H9 (cell line): Measurements from ENCODE around the gene ATP13A4. TPM values are rescaled to one million over a fixed set of nuclear protein-coding genes. Genes with fewer than 3 reads are reported as not detected.

ENCODE experiments used
- DNase-seq: peaks from one replicate; pipeline ENCODE4 v3.0.0-alpha.2; 2017
- H2AFZ ChIP-seq: one replicate; pipeline ENCODE4 v1.6.1; 2013; ENCODE audit warnings: mild to moderate bottlenecking, low read length, control low read depth, moderate library complexity
- H2AK5ac ChIP-seq: 2 replicates; pipeline ENCODE4 v1.6.1; 2013; ENCODE audit warnings: low read length, control low read depth, mixed read lengths; ENCODE audit not compliant: insufficient read length
- H2BK120ac ChIP-seq: one replicate; pipeline ENCODE4 v1.6.1; 2013; ENCODE audit warnings: low read depth, mild to moderate bottlenecking, low read length, control low read depth, inconsistent platforms; ENCODE audit not compliant: poor library complexity, severe bottlenecking
- H2BK12ac ChIP-seq: 2 replicates; pipeline ENCODE4 v1.6.1; 2013; ENCODE audit warnings: low read length, control low read depth, mixed read lengths, low read depth; ENCODE audit not compliant: insufficient read length
- H2BK15ac ChIP-seq: 2 replicates; pipeline ENCODE4 v1.6.1; 2013; ENCODE audit warnings: low read depth, low read length, control low read depth
- H2BK20ac ChIP-seq: one replicate; pipeline ENCODE4 v1.6.1; 2013; ENCODE audit warnings: low read depth, mild to moderate bottlenecking, low read length, control low read depth, inconsistent platforms; ENCODE audit not compliant: poor library complexity, severe bottlenecking
- H2BK5ac ChIP-seq: 2 replicates; pipeline ENCODE4 v1.6.1; 2013; ENCODE audit warnings: low read length, control low read depth, mixed read lengths; ENCODE audit not compliant: insufficient read length
- H3K14ac ChIP-seq: 2 replicates; pipeline ENCODE4 v1.6.1; 2013; ENCODE audit warnings: low read length, control low read depth; ENCODE audit not compliant: insufficient read depth
- H3K18ac ChIP-seq: 2 replicates; pipeline ENCODE4 v1.6.1; 2013; ENCODE audit warnings: low read depth, mild to moderate bottlenecking, mixed read lengths, low read length, control low read depth; ENCODE audit not compliant: insufficient read length
- H3K23ac ChIP-seq: 2 replicates; pipeline ENCODE4 v1.6.1; 2013; ENCODE audit warnings: low read length, control low read depth, mixed read lengths, low read depth; ENCODE audit not compliant: insufficient read length
- H3K23me2 ChIP-seq: 2 replicates; pipeline ENCODE4 v1.6.1; 2013; ENCODE audit warnings: low read depth, mild to moderate bottlenecking, mixed read lengths, low read length, control low read depth; ENCODE audit not compliant: insufficient read length, poor library complexity, severe bottlenecking
- H3K27ac ChIP-seq: 2 replicates; pipeline ENCODE4 v1.5.1; 2013; ENCODE audit warnings: low read length, control low read depth, mixed read lengths, low read depth; ENCODE audit not compliant: insufficient read length
- H3K27me3 ChIP-seq: 2 replicates; pipeline ENCODE4 v1.6.1; 2013; ENCODE audit warnings: low read length, control low read depth, inconsistent platforms; ENCODE audit not compliant: insufficient read depth
- H3K4ac ChIP-seq: 2 replicates; pipeline ENCODE4 v1.6.1; 2013; ENCODE audit warnings: low read depth, mild to moderate bottlenecking, control low read depth, inconsistent platforms, low read length, moderate library complexity
- H3K4me1 ChIP-seq: 2 replicates; pipeline ENCODE4 v1.6.1; 2013; ENCODE audit warnings: low read length, control low read depth, inconsistent platforms; ENCODE audit not compliant: insufficient read depth
- H3K4me2 ChIP-seq: 2 replicates; pipeline ENCODE4 v1.6.1; 2013; ENCODE audit warnings: low read length, control low read depth, mixed read lengths; ENCODE audit not compliant: insufficient read length, insufficient read depth
- H3K56ac ChIP-seq: 2 replicates; pipeline ENCODE4 v1.6.1; 2013; ENCODE audit warnings: low read depth, mild to moderate bottlenecking, mixed read lengths, low read length, control low read depth; ENCODE audit not compliant: insufficient read length
- H3K79me1 ChIP-seq: 2 replicates; pipeline ENCODE4 v1.6.1; 2013; ENCODE audit warnings: low read depth, mild to moderate bottlenecking, moderate library complexity, low read length, control low read depth, inconsistent platforms; ENCODE audit not compliant: insufficient read depth, poor library complexity, severe bottlenecking
- H3K79me2 ChIP-seq: 2 replicates; pipeline ENCODE4 v1.6.1; 2013; ENCODE audit warnings: low read length, control low read depth, inconsistent platforms; ENCODE audit not compliant: insufficient read depth
- H3K9ac ChIP-seq: 2 replicates; pipeline ENCODE4 v1.6.1; 2013; ENCODE audit warnings: low read length, control low read depth, mixed read lengths; ENCODE audit not compliant: insufficient read length; ENCODE audit errors: extremely low read depth
- H3K9me3 ChIP-seq: one replicate; pipeline ENCODE4 v1.6.1; 2013; ENCODE audit warnings: low read depth, low read length, inconsistent platforms; ENCODE audit not compliant: control insufficient read depth
- H3T11ph ChIP-seq: one replicate; pipeline ENCODE4 v1.6.1; 2013; ENCODE audit warnings: mild to moderate bottlenecking, low read length, control low read depth, inconsistent platforms
- H4K20me1 ChIP-seq: one replicate; pipeline ENCODE4 v1.6.1; 2013; ENCODE audit not compliant: control insufficient read depth, insufficient read length, insufficient read depth
- H4K5ac ChIP-seq: 2 replicates; pipeline ENCODE4 v1.6.1; 2013; ENCODE audit warnings: low read depth, mild to moderate bottlenecking, mixed read lengths, low read length, control low read depth; ENCODE audit not compliant: insufficient read length
- H4K8ac ChIP-seq: replicated peaks from 2 replicates; pipeline ENCODE4 v1.6.1; 2013; ENCODE audit warnings: low read length, control low read depth, mixed read lengths, low read depth; ENCODE audit not compliant: insufficient read length
- H4K91ac ChIP-seq: 2 replicates; pipeline ENCODE4 v1.6.1; 2013; ENCODE audit warnings: low read depth, mild to moderate bottlenecking, moderate library complexity, mixed read lengths, low read length, control low read depth; ENCODE audit not compliant: insufficient read length
- H3K27ac Mint-ChIP-seq, 3 experiments: 2 replicates in 2 of 3; 3 replicates in 1 of 3; pipeline ENCODE4 v1.8.0; 2020 to 2021; ENCODE audit warnings: mixed read lengths in 3 of 3, mild to moderate bottlenecking in 1 of 3, moderate library complexity in 1 of 3
- H3K27me3 Mint-ChIP-seq: 2 replicates; pipeline ENCODE4 v1.8.0; 2021; ENCODE audit warnings: low read depth, mild to moderate bottlenecking, moderate library complexity, mixed read lengths
- H3K36me3 Mint-ChIP-seq, 3 experiments: 2 replicates in 2 of 3; 3 replicates in 1 of 3; pipeline ENCODE4 v1.8.0; 2020 to 2021; ENCODE audit warnings: low read depth in 3 of 3, mixed read lengths in 3 of 3; ENCODE audit not compliant: insufficient read depth in 1 of 3
- H3K4me1 Mint-ChIP-seq, 2 experiments: 2 replicates each; pipeline ENCODE4 v1.8.0; 2020; ENCODE audit warnings: mixed read lengths in 2 of 2
- H3K4me3 Mint-ChIP-seq, 2 experiments: 2 replicates in 1 of 2; 3 replicates in 1 of 2; pipeline ENCODE4 v1.8.0; 2020 to 2021; ENCODE audit warnings: mild to moderate bottlenecking in 2 of 2, mixed read lengths in 2 of 2, moderate library complexity in 1 of 2
- H3K9me3 Mint-ChIP-seq, 2 experiments: 2 replicates in 1 of 2; 3 replicates in 1 of 2; pipeline ENCODE4 v1.8.0; 2020; ENCODE audit warnings: mild to moderate bottlenecking in 2 of 2, mixed read lengths in 2 of 2, moderate library complexity in 1 of 2
- WGBS: extraction: QIAGEN DNeasy Blood & Tissue Kit; methylation state at CpG from one replicate; pipeline ENCODE4 v1.1.7; 2013; ENCODE audit warnings: missing lambda C conversion rate, low lambda C conversion rate, mixed read lengths; ENCODE audit not compliant: insufficient read length; ENCODE audit errors: extremely low coverage; 5-methylcytosine and 5-hydroxymethylcytosine counted together
- total RNA-seq: library from RNA; stranded (reverse); gene quantifications from 2 replicates; pipeline ENCODE4 v1.2.1, GENCODE V29; 2021
- TF ChIP-seq, protein P1 (sequence below): fragments of 200-600 bp; sonication (generic); conservative IDR thresholded peaks from 3 replicates; pipeline ENCODE4 v1.8.0; 2021; ENCODE audit warnings: antibody characterized with exemption, mild to moderate bottlenecking

The ATP13A4 gene
- total RNA-seq, 1 experiment from 2014 or later = 0.13 TPM

GRCh38 chr3:193508108-193508507, 46.6 kb downstream of the ATP13A4 start:
- Histone ChIP-seq H2BK120ac (no peak overlapping the region), H3K9ac (no peak overlapping the region), H3K27me3 (no peaks in the 10 kb centered on the region), H4K20me1 (no peaks in the 10 kb centered on the region), H3K23ac (no peak overlapping the region), H3K18ac (no peak overlapping the region), H2BK12ac (no peak overlapping the region), H3K79me1 (no peaks in the 10 kb centered on the region), H3T11ph (no peak overlapping the region), H3K9me3 (no peaks in the 10 kb centered on the region), H2AK5ac (no peak overlapping the region), H2AFZ (no peak overlapping the region), H3K4me1 (no peaks in the 10 kb centered on the region), H4K5ac (no peak overlapping the region), H2BK15ac (no peak overlapping the region), H3K14ac (no peak overlapping the region), H3K4me2 (no peak overlapping the region), H4K91ac (no peak overlapping the region), H3K56ac (no peak overlapping the region), H2BK5ac (no peak overlapping the region), H4K8ac (no peak overlapping the region), H3K79me2 (no peaks in the 10 kb centered on the region), H3K4ac (no peak overlapping the region), H3K27ac (no peak overlapping the region), H3K23me2 (no peaks in the 10 kb centered on the region), H2BK20ac (no peak overlapping the region)
- Mint-ChIP-seq H3K9me3 (no peaks in the 10 kb centered on the region), H3K27ac (no peak overlapping the region), H3K36me3 (no peaks in the 10 kb centered on the region), H3K27me3 (no peaks in the 10 kb centered on the region), H3K4me3 (no peak overlapping the region), H3K4me1 (peaks cover 5 to 9% of the 10 kb centered on the region in 2 experiments; a peak in 2 of 4 replicates)
- no peak for DNase-seq
- TF ChIP-seq, protein P1, sequence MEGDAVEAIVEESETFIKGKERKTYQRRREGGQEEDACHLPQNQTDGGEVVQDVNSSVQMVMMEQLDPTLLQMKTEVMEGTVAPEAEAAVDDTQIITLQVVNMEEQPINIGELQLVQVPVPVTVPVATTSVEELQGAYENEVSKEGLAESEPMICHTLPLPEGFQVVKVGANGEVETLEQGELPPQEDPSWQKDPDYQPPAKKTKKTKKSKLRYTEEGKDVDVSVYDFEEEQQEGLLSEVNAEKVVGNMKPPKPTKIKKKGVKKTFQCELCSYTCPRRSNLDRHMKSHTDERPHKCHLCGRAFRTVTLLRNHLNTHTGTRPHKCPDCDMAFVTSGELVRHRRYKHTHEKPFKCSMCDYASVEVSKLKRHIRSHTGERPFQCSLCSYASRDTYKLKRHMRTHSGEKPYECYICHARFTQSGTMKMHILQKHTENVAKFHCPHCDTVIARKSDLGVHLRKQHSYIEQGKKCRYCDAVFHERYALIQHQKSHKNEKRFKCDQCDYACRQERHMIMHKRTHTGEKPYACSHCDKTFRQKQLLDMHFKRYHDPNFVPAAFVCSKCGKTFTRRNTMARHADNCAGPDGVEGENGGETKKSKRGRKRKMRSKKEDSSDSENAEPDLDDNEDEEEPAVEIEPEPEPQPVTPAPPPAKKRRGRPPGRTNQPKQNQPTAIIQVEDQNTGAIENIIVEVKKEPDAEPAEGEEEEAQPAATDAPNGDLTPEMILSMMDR = no peak
- no CpG with 5 or more reads among the region's 2 CpGs for WGBS
